HG03378 (cell line): Measurements from ENCODE around the gene KIRREL3.

Experiments
- ATAC-seq: cut with Tn5 transposase; IDR thresholded peaks from one replicate; pipeline ENCODE4 v1.9.1; 2021; ENCODE audit warnings: mild to moderate bottlenecking, moderate library complexity; ENCODE audit not compliant: unreplicated experiment

The KIRREL3 gene

DNA sequence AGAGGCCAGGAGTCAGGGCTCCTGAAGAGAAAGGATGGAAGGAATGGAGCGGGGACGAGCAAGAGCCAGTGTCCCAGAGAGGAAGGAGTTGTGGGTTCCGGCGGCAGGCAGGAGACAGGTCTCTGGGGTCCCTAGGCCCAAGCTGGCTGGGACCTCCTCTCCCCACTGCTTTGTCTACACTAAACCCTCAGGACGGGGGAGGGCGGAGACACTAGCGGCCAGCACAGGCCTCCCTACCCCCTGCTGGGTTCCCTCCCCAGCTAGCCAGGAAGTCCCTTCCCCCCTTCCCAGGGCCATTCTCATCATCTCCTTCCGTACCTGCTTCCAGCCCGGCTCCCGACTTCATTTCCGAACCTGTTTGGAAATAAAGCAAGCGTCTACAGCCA is 565.6 kb downstream of the KIRREL3 start:
- ATAC-seq: no peak

GRCh38 chr11:126433989-126434949 is 566.3 kb downstream of the KIRREL3 start:
- ATAC-seq: no peak

DNA sequence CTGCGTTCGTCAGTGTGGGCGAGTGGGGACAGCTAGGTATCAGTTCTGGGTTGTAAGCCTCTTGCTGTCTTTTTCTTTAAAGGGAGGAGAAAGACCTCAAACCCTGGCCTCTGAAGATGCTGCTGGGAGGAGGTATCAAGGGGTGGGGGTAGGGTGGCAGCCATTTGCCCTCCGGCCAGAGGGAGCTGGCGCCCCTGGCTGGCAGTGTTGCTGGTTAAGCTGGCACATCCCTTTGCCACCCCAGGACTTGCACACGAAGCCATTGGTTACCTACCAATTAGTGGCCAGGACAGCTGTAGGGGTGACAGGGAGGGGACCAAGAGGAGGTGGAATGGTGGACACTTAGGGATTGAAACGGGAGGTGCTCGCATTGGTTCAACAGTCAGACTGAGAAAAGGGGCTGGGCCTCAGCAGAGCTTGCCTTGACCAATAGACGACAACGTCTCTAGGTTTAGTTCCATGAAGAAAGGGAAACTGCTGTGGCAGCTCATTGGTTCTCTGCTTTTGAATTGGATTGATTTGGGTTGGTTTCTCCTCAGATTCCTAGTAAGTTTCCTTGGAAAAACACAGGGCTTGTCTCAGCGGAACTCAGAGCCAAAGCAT is 567.2 kb downstream of the KIRREL3 start:
- ATAC-seq: no peak

DNA sequence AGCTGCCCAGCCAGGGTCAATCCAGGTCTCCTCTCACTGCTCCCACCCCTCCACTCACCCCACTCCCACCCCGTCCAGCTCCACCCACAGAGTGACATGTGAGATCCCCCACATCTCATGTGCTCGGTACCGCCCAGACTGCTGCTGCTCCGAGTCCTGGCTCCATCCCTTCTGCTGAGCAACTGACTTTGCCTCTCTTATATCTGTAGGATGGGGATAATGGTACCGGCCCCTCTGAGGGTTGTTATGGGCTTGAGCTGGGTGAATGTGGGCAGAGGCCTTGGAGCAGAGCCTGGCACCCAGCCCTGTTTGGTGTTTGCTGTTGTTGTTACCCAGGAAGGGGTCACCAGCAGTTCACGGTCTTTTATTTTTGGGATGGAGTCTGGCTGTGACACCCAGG is 568.0 kb downstream of the KIRREL3 start:
- ATAC-seq: no peak

GRCh38 chr11:126432065-126432461 is 568.5 kb downstream of the KIRREL3 start:
- no peak for ATAC-seq

GRCh38 chr11:126431401-126432064 is 569.0 kb downstream of the KIRREL3 start:
- no peak for ATAC-seq

- no peak for ATAC-seq
These were observed 569.8 kb downstream of the KIRREL3 start for GRCh38 chr11:126430581-126431335.

DNA sequence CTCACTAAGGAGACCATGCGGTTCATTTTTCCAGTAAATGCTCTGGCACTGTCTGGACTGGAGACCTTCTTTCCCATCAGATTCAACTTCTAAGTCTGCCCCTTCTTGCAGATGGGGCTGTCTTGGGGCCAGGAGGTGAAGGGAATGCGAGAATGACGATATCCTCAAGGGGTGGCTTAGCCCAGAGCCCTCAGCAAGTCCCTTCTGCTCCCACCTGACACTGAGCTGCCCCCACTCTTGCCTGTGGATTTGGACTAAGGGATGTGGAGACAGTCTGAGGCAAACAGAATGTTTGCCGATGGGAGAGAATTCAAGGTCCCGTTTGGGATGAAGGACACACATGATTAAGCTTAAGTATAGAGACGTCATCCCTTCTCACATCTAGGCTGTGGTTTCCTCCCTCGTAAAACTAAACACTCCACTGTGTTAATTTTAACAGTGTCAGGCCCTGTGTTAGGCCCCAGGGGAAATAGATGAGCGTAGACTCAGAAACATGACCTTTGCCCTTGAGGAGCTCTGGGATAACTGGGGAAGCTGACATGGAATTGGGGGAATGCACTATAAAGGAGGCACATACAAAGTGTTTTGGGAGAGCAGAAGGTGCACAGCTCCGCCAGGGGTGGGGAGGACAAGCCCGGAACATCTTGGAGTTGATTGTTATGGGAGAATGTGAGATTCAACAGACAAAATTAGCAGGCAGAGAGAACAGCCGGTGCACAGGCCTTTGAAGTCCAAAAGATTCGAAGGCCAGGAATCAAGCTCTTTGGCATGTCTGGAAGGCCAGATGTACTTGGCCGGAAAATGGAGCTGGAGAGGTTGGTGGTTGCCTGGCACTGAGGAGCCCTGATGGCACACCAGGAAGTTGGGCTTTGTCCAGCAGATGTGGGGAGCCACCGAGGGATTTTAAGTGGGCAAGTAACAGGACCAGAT is 573.5 kb downstream of the KIRREL3 start:
- ATAC-seq: peak; percentile 85

GRCh38 chr11:126426106-126426505 is 574.5 kb downstream of the KIRREL3 start:
- ATAC-seq: no peak

GRCh38 chr11:126424471-126425039 is 576.0 kb downstream of the KIRREL3 start:
- ATAC-seq: no peak

GRCh38 chr11:126423743-126424142 is 576.8 kb downstream of the KIRREL3 start:
- ATAC-seq: no peak

GRCh38 chr11:126423154-126423553 is 577.4 kb downstream of the KIRREL3 start:
- no peak for ATAC-seq

- no peak for ATAC-seq
These were observed 578.1 kb downstream of the KIRREL3 start for GRCh38 chr11:126422446-126422845.

DNA sequence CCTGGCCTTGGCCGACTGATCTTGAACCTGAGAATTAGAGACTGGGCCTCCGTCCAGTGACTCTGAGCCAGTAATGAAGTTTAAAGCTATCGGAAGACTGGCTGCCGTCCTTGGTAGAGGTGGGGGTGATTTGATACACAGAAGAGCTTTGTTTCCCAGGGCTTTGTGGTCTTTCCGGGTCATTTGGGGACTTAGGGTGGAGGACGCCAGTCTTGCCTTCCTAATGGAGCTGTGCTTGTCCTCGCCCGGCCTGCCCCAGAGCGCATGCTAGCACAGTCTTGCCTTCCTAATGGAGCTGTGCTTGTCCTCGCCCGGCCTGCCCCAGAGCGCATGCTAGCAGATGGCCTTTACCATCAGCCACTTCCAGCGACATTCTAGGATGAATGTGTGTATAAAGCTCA is 579.3 kb downstream of the KIRREL3 start:
- ATAC-seq: no peak

DNA sequence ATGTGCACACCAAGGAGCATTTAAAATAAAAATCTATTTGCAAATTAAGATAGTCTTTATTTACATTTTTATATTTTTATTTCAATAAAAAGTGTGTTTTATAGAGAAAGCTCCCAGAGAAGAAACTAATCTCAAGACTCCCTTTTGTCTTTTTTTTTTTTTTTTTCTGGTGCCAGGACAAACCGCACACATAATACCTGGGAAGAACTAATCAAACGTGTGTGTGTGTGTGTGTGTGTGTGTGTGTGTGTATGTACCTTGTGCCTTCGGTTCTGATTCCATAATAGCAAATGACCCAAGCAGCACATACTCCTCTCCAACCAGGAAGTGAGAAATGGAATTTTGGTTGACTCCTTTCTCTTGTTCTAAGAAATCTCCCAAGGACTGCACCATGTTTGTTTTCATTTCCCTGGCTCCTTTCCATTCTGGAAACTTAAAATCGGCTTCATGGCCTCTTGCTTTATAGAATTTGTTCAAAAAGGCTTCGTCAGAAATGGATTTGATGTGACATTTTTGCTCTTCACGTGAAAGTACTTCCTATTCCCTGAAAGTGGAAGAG is 579.8 kb downstream of the KIRREL3 start:
- ATAC-seq: no peak

DNA sequence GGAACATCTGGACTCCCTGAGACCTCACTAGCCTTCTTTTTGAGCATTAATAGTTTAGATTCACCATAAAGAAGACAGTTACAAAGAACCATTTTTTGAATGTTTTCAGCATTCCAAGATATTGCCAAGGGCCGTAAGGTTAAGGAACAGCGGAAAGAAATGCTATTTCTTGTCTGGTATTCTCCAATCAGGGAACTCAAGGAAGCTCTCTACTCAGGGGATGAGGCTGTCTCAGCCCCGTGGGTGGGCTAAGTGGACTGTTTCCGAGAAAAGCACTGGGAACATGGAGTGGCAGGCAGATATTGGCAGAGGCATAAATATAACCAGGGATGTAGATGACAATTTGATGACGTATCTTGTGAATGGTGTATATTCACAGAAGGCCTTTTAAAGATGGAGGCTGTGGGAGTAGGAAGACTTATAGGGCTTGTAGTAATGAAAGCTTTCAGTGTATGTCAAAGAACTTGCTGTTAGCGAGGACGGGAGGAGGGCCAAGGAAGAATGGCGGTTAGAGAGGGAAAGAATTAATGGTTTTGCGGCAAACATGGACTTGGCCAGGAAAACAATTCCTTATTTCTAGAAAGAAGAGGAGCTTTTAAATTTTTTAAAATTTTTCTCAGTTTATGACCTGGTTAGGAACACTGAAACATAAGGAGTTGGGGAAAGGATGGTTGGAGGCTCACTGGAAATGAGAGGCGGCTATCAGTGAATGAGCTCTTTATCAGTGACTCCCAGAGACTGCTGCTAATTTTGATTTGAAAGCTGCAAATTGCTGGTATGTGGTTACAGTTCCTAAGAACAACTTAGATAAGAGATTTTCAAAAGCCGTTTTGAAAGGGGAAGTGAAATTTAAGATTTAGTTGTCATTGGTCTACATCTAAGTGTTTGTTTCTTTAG is 580.5 kb downstream of the KIRREL3 start:
- peak; percentile 87 for ATAC-seq

- no peak for ATAC-seq
These were observed 581.7 kb downstream of the KIRREL3 start for GRCh38 chr11:126418887-126419286.
